ENCODE data around the gene CPSF3.

- TF ChIP-seq, protein P1, sequence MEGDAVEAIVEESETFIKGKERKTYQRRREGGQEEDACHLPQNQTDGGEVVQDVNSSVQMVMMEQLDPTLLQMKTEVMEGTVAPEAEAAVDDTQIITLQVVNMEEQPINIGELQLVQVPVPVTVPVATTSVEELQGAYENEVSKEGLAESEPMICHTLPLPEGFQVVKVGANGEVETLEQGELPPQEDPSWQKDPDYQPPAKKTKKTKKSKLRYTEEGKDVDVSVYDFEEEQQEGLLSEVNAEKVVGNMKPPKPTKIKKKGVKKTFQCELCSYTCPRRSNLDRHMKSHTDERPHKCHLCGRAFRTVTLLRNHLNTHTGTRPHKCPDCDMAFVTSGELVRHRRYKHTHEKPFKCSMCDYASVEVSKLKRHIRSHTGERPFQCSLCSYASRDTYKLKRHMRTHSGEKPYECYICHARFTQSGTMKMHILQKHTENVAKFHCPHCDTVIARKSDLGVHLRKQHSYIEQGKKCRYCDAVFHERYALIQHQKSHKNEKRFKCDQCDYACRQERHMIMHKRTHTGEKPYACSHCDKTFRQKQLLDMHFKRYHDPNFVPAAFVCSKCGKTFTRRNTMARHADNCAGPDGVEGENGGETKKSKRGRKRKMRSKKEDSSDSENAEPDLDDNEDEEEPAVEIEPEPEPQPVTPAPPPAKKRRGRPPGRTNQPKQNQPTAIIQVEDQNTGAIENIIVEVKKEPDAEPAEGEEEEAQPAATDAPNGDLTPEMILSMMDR (conservative IDR thresholded peaks at IDR 0.05), result no peak
- TF ChIP-seq EZH2 (IDR thresholded peaks at IDR 0.05; ENCODE audit: low read depth), result no peak
Measured at GRCh38 chr2:9428965-9429577, 5.6 kb downstream of the CPSF3 start.
